ENCODE data around the gene EHBP1.

Gene EHBP1

DNA sequence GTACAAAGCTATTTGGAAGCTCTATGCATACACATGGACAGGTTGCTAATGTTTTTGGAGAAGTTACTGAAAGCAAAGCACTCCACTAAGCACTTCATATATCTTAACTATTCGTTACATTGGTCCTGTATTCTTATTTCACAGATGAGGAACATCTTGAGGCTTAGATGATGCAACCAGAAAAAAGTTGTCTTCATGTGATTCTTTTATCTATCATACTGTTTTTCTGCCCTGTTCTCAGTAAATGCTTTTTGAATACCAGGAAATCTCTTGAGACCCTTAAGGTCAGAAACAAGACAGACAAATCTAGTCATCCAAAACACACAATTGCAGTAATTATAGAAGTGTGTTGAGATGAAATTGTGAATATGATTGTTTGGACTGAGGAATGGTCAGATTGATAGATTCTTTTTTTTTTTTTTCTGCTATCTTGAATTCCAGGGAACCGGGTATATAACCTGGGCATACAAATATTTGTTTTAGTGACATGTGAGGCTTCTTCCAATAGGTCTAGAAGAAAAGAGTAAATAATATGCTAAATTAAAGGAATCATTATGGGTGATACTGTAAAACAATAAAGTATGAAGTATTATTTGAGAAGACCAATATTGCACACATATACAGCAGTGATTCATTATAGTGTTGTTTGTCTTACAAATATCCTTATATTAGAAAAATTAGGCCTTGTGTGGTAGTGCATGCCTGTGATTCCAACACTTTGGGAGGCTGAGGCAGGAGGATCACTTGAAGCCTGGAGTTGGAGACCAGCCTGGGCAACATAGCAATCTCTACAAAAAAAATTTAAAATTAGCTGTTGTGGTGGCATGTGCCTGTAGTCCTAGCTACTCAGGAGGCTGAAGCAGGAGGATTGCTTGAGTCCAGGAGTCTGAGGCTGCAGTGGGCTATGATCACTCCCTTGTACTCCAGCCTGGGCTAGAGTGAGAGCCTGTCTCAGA, 33.7 kb downstream of the EHBP1 start:
- no peak overlapping the region for H3K4me3 ChIP-seq (replicated peaks in 1 of 2; ENCODE audit: low read depth in 2 of 2, low read length in 2 of 2)
- TF ChIP-seq, protein P1, sequence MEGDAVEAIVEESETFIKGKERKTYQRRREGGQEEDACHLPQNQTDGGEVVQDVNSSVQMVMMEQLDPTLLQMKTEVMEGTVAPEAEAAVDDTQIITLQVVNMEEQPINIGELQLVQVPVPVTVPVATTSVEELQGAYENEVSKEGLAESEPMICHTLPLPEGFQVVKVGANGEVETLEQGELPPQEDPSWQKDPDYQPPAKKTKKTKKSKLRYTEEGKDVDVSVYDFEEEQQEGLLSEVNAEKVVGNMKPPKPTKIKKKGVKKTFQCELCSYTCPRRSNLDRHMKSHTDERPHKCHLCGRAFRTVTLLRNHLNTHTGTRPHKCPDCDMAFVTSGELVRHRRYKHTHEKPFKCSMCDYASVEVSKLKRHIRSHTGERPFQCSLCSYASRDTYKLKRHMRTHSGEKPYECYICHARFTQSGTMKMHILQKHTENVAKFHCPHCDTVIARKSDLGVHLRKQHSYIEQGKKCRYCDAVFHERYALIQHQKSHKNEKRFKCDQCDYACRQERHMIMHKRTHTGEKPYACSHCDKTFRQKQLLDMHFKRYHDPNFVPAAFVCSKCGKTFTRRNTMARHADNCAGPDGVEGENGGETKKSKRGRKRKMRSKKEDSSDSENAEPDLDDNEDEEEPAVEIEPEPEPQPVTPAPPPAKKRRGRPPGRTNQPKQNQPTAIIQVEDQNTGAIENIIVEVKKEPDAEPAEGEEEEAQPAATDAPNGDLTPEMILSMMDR (IDR thresholded peaks at IDR 0.05; ENCODE audit: low read depth, low read length) = no peak
- peak; percentile 46 to 53 for DNase-seq (ENCODE audit: low read depth in 2 of 2)

DNA sequence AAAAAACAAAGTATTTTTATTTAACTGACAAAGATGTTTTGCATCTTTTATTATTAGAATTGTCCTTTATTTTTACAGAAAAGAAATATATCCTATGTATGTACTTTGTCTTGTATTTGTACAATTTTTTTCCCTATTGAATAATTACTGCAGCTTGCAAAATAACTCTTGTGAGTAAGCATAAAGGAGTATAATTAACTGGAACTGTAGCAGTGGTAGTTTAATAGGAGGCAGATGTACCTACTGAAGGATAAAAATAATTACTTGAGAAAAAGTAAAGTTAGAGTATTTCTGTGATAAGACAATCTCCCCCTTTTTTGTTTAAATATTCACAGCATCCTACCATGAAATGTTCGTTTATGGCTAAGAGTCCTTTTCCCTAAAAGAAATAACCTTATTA, 34.7 kb downstream of the EHBP1 start:
- TF ChIP-seq, protein P1 (IDR thresholded peaks at IDR 0.05; ENCODE audit: low read depth, low read length) = no peak
- H3K4me3 ChIP-seq (replicated peaks in 1 of 2; ENCODE audit: low read depth in 2 of 2, low read length in 2 of 2) = no peak overlapping the region
- no peak for DNase-seq (ENCODE audit: low read depth in 2 of 2)

DNA sequence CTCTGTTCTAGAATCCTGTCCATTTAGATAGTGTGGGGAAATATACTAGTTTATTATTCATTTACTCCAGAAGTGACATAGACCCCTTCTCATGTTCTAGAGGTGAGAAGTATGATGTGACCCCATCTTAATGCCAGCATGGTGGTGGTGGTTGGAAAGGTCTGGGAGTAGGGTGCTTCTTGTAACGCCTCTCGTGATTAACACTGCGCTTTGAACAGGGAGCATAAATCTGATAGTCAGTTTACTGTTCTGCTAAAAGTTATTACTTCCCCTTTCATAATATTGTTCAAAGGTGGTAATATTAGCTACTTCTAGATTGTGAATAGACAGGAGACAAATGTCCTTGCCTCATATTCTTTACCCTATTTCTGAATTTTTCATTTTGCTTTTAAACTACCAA, 35.6 kb downstream of the EHBP1 start:
- no peak for DNase-seq (ENCODE audit: low read depth in 2 of 2)
- TF ChIP-seq, protein P1 (IDR thresholded peaks at IDR 0.05; ENCODE audit: low read depth, low read length) = no peak
- no peak overlapping the region for H3K4me3 ChIP-seq (replicated peaks in 1 of 2; ENCODE audit: low read depth in 2 of 2, low read length in 2 of 2)

DNA sequence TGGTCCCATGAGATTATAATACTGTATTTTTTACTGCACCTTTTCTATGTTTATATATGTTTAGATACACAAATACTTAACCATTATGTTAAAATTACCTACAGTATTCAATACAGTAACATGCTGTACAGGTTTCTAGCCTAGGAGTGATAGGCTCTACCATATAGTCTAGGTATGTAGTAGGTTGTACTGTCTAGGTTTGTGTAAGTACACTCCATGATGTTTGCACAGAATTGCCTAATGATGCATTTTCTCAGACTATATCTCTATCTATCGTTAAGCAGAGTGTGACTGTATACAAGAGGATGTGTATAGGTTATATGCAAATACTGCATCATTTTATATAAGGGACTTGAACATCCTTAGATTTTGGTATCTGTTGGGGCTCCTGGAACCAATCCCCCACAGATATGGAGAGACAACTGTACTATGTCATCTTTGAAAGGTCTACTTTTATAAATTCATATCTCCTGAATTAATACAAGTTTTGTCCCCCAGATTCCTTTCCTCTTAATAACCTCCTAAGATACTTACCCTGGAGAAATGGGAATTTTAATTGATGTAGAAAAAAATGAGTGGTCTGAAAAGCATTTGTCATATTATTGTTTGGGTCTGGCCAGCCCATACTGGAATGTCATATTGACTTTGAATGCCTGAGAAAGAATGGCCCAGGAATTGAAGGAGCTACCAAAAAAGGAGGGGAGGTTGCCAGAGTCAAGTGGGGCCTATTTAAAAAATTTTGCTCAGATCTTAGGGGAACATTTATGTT, 36.6 kb downstream of the EHBP1 start:
- no peak overlapping the region for H3K4me3 ChIP-seq (replicated peaks in 1 of 2; ENCODE audit: low read depth in 2 of 2, low read length in 2 of 2)
- DNase-seq (ENCODE audit: low read depth in 2 of 2) = peak in 1 of 2 donors; percentile 43
- TF ChIP-seq, protein P1 (IDR thresholded peaks at IDR 0.05; ENCODE audit: low read depth, low read length) = no peak

DNA sequence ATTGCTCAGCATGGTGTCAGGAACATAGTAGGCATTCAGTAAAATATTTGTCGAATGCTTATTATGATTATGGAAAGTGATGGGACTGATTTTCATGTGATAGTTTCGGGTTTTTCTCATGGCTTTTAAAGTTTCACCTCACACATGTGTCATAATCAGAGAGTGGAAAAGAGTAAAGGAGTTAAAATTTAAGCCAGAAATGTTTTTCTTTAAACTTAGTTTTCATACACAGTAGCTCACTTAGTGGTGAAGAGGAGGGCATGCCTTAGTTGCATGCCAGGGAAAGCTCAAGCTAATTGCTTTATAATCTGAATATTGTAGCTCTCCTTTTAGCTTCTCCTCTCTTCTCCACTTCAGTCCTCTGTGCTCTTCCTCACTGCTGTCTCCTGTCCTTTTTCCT, 38.0 kb downstream of the EHBP1 start:
- H3K4me3 ChIP-seq (replicated peaks in 1 of 2; ENCODE audit: low read depth in 2 of 2, low read length in 2 of 2) = no peak overlapping the region
- no peak for DNase-seq (ENCODE audit: low read depth in 2 of 2)
- TF ChIP-seq, protein P1 (IDR thresholded peaks at IDR 0.05; ENCODE audit: low read depth, low read length) = no peak

DNA sequence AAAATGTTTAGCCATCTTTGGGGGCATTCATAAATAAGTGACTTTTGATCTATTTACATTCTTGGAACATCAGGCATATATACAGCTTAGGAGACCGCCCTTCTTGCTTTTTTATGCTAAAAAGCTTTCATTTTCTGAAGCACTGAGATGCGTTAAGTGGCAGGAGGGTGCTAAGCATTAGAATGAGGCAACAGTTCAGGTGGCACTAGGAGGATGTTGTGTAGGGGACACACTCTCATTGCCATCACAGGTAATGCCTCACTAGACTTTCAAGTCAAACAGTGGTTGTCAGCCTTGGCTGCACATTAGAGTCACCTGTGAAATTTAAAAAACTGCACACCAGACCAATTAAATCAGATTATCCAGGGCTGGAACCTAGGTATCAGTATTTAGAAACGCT, 39.1 kb downstream of the EHBP1 start:
- H3K4me3 ChIP-seq (replicated peaks in 1 of 2; ENCODE audit: low read depth in 2 of 2, low read length in 2 of 2) = no peak overlapping the region
- no peak for DNase-seq (ENCODE audit: low read depth in 2 of 2)

More for the DNA sequence above, 39.1 kb downstream of the EHBP1 start:
- TF ChIP-seq, protein P1 (IDR thresholded peaks at IDR 0.05; ENCODE audit: low read depth, low read length) = no peak

Data from cardiac fibroblast (primary cell).